ENCODE results near the gene NME7. TPM values are rescaled to one million over a fixed set of nuclear protein-coding genes. Genes with fewer than 3 reads are reported as not detected.
A peak's percentile ranks its signal among the peaks of the same experiment; 100 is the strongest.
"Not testable (repeated sequence)": the region's sequence is repeated elsewhere in the genome, so short reads cannot be mapped to it uniquely, and the experiment has no call there.

NME7 gene
- total and polyA plus RNA-seq, 7 donors, result 4.4 to 39.9 (median 20.1) TPM

GRCh38 chr1:169288011-169288414 lies 79.6 kb downstream of the NME7 start:
- no peak for DNase-seq
- H3K36me3 ChIP-seq, result no peaks in the 10 kb centered on the region
- TF ChIP-seq POLR2A (IDR thresholded peaks at IDR 0.05) (no peak), EP300 (IDR thresholded peaks at IDR 0.05) (no peak), CTCF (IDR thresholded peaks at IDR 0.05) (no peak), POLR2AphosphoS5 (IDR thresholded peaks at IDR 0.05) (no peak)
- no peak overlapping the region for H3K27ac ChIP-seq
- H3K27me3 ChIP-seq, result no peaks in the 10 kb centered on the region
- WGBS, 2 donors, result 95 to 98% methylated on average over 1 of the region's 1 CpG
- no peaks in the 10 kb centered on the region for H3K4me1 ChIP-seq
- intact Hi-C loops (cut with DNase I), result no loop called here
- no peak overlapping the region for H3K4me3 ChIP-seq
- no peaks in the 10 kb centered on the region for H3K9me3 ChIP-seq

GRCh38 chr1:169287280-169287679 lies 80.3 kb downstream of the NME7 start:
- intact Hi-C loops (cut with DNase I), result no loop called here
- WGBS, 2 donors, result 85 to 94% methylated on average over 1 of the region's 1 CpG
- H3K27ac ChIP-seq, result no peak overlapping the region
- H3K4me3 ChIP-seq, result no peak overlapping the region
- TF ChIP-seq POLR2AphosphoS5 (IDR thresholded peaks at IDR 0.05) (no peak), CTCF (IDR thresholded peaks at IDR 0.05) (no peak), POLR2A (IDR thresholded peaks at IDR 0.05) (no peak), EP300 (IDR thresholded peaks at IDR 0.05) (no peak)
- no peak for DNase-seq
- no peaks in the 10 kb centered on the region for H3K27me3 ChIP-seq
- H3K9me3 ChIP-seq, result no peaks in the 10 kb centered on the region
- H3K36me3 ChIP-seq, result no peaks in the 10 kb centered on the region
- H3K4me1 ChIP-seq, result no peaks in the 10 kb centered on the region

GRCh38 chr1:169281562-169281961 lies 86.0 kb downstream of the NME7 start:
- H3K4me1 ChIP-seq; intact Hi-C loops (cut with DNase I); H3K27ac ChIP-seq; H3K36me3 ChIP-seq; H3K9me3 ChIP-seq; H3K27me3 ChIP-seq; DNase-seq; H3K4me3 ChIP-seq: not testable (repeated sequence)
- WGBS, 2 donors, result 97 to 98% methylated on average over 4 of the region's 4 CpGs

GRCh38 chr1:169271098-169271497 lies 96.5 kb downstream of the NME7 start:
- H3K4me1 ChIP-seq, result peaks cover 0 to 22% (median 9%) of the 10 kb centered on the region in 4 donors
- H3K27me3 ChIP-seq, result no peaks in the 10 kb centered on the region
- H3K36me3 ChIP-seq, result no peaks in the 10 kb centered on the region
- intact Hi-C loops (cut with DNase I), result no loop called here
- DNase-seq, result no peak
- H3K4me3 ChIP-seq, result no peak overlapping the region
- H3K27ac ChIP-seq, result peak overlapping the region in 2 of 4 donors; percentile 53 to 54
- WGBS, 2 donors, result 17 to 28% methylated on average over 2 of the region's 2 CpGs
- H3K9me3 ChIP-seq, result no peaks in the 10 kb centered on the region
- no peak for TF ChIP-seq CTCF (IDR thresholded peaks at IDR 0.05)
- TF ChIP-seq POLR2AphosphoS5 (IDR thresholded peaks at IDR 0.05), result no peak
- no peak for TF ChIP-seq POLR2A (IDR thresholded peaks at IDR 0.05)
- no peak for TF ChIP-seq EP300 (IDR thresholded peaks at IDR 0.05)

- H3K27me3 ChIP-seq, result no peaks in the 10 kb centered on the region
- H3K4me3 ChIP-seq, result no peak overlapping the region
- no peaks in the 10 kb centered on the region for H3K36me3 ChIP-seq
- no peaks in the 10 kb centered on the region for H3K9me3 ChIP-seq
- intact Hi-C loops (cut with DNase I), result no loop called here
- no peak overlapping the region for H3K27ac ChIP-seq
- no peak for TF ChIP-seq POLR2AphosphoS5 (IDR thresholded peaks at IDR 0.05)
- TF ChIP-seq CTCF (IDR thresholded peaks at IDR 0.05), result no peak
- no peak for TF ChIP-seq EP300 (IDR thresholded peaks at IDR 0.05)
- no peak for TF ChIP-seq POLR2A (IDR thresholded peaks at IDR 0.05)
- H3K4me1 ChIP-seq, result peaks cover 0 to 15% (median 7%) of the 10 kb centered on the region in 4 donors
- WGBS, 2 donors, result 100% methylated on average over 1 of the region's 1 CpG
- DNase-seq, result no peak
Observed at GRCh38 chr1:169266133-169266532, 101.5 kb downstream of the NME7 start.

Measured in sigmoid colon (tissue), 7 donors.